ACHN (cell line): Measurements from ENCODE around the gene CBLL2.
"Not testable (repeated sequence)": the region's sequence is repeated elsewhere in the genome, so short reads cannot be mapped to it uniquely, and the experiment has no call there.

Experiments used
- DNase-seq: peaks from one replicate; pipeline ENCODE4 v3.0.0-alpha.2; 2015
- in situ Hi-C: cut with HindIII; loops from 2 replicates; pipeline ENCODE4 v1.10.0; 2017; ENCODE audit warnings: low sequenced_read_pairs, low pct_ligation_motif_present, low pct_unique_long_range_greater_than_20kb

Gene CBLL2

GRCh38 chrX:22272613-22273012 lies at the start of gene CBLL2:
Gene CBLL2 (plus strand): TSS chrX:22272913. CDS start chrX:22272992, 79 bp downstream.
- in situ Hi-C loops: no loop called here
- DNase-seq: no peak

- in situ Hi-C loops: no loop called here
- DNase-seq: no peak
Measured at GRCh38 chrX:22234380-22234779, 38.3 kb upstream of the CBLL2 start.

- DNase-seq: no peak
- in situ Hi-C loops: no loop called here
Measured at GRCh38 chrX:22237479-22237878, 35.2 kb upstream of the CBLL2 start.

GRCh38 chrX:22246620-22247019 lies 26.1 kb upstream of the CBLL2 start:
- in situ Hi-C loops: no loop called here
- no peak for DNase-seq

- in situ Hi-C loops: no loop called here
- no peak for DNase-seq
Measured at GRCh38 chrX:22247169-22247568, 25.5 kb upstream of the CBLL2 start.

- DNase-seq: no peak
- in situ Hi-C loops: no loop called here
Measured at GRCh38 chrX:22248401-22248800, 24.3 kb upstream of the CBLL2 start.

- in situ Hi-C loops: no loop called here
- no peak for DNase-seq
Measured at GRCh38 chrX:22249371-22249770, 23.3 kb upstream of the CBLL2 start.

GRCh38 chrX:22268706-22269105 lies 4.0 kb upstream of the CBLL2 start:
- no peak for DNase-seq
- in situ Hi-C loops: no loop called here

- in situ Hi-C loops: no loop called here
- DNase-seq: no peak
Measured at GRCh38 chrX:22273714-22274317, 1.1 kb downstream of the CBLL2 start.

GRCh38 chrX:22276781-22277180 lies 4.1 kb downstream of the CBLL2 start:
- DNase-seq: no peak
- in situ Hi-C loops: no loop called here

- in situ Hi-C loops: no loop called here
- DNase-seq: peak; percentile 2
Measured at GRCh38 chrX:22278375-22278774, 5.7 kb downstream of the CBLL2 start.

GRCh38 chrX:22289209-22289608 lies 16.5 kb downstream of the CBLL2 start:
- in situ Hi-C loops, DNase-seq: not testable (repeated sequence)

GRCh38 chrX:22296871-22297270 lies 24.2 kb downstream of the CBLL2 start:
- no peak for DNase-seq
- in situ Hi-C loops: no loop called here

- peak; percentile 36 for DNase-seq
- in situ Hi-C loops: no loop called here
Measured at GRCh38 chrX:22300130-22300529, 27.4 kb downstream of the CBLL2 start.

GRCh38 chrX:22310779-22311178 lies 38.1 kb downstream of the CBLL2 start:
- in situ Hi-C loops: no loop called here
- DNase-seq: no peak

- DNase-seq: no peak
- in situ Hi-C loops: no loop called here
Measured at GRCh38 chrX:22313766-22314165, 41.1 kb downstream of the CBLL2 start.

- DNase-seq: peak; percentile 34
- in situ Hi-C loops: no loop called here
Measured at GRCh38 chrX:22314211-22314610, 41.5 kb downstream of the CBLL2 start.

GRCh38 chrX:22314692-22315091 lies 42.0 kb downstream of the CBLL2 start:
- DNase-seq: peak; percentile 47
- in situ Hi-C loops: no loop called here

- in situ Hi-C loops: no loop called here
- DNase-seq: no peak
Measured at GRCh38 chrX:22315151-22315550, 42.4 kb downstream of the CBLL2 start.

GRCh38 chrX:22320236-22320873 lies 47.6 kb downstream of the CBLL2 start:
- in situ Hi-C loops: no loop called here
- no peak for DNase-seq
